Neural cell (in vitro differentiated cells): ENCODE measurements around the gene ADGRG3. TPM values are rescaled to one million over a fixed set of nuclear protein-coding genes. Genes with fewer than 3 reads are reported as not detected.

ENCODE experiments used
- H2AFZ ChIP-seq: fragments of 200-600, 300-800 bp; sonication (generic), shearing (Covaris generic); 2 replicates; pipeline ENCODE4 v1.6.0; 2014; ENCODE audit warnings: low read depth, mild to moderate bottlenecking, antibody characterized with exemption, low read length, moderate library complexity
- H3F3A ChIP-seq: fragments of 200-600 bp; shearing (Covaris generic); 2 replicates; pipeline ENCODE4 v1.6.1; 2016; ENCODE audit warnings: mild to moderate bottlenecking, moderate library complexity, mixed read lengths, antibody characterized with exemption, low read length; ENCODE audit not compliant: insufficient read depth, poor library complexity, severe bottlenecking
- H3K27ac ChIP-seq: fragments of 200-600, 300-800 bp; sonication (generic), shearing (Covaris generic); 2 replicates; pipeline ENCODE4 v1.5.1; 2014; ENCODE audit warnings: mild to moderate bottlenecking, low read length, moderate library complexity
- H3K27me3 ChIP-seq: fragments of 300-800, 200-600 bp; sonication (generic), shearing (Covaris generic); 2 replicates; pipeline ENCODE4 v1.6.0; 2014; ENCODE audit warnings: mild to moderate bottlenecking, low read depth, low read length, moderate library complexity; ENCODE audit not compliant: insufficient read depth
- H3K36me3 ChIP-seq: fragments of 300-800, 200-600 bp; sonication (generic), shearing (Covaris generic); 2 replicates; pipeline ENCODE4 v1.5.1; 2014; ENCODE audit warnings: mild to moderate bottlenecking, antibody characterized with exemption, low read length, moderate library complexity; ENCODE audit not compliant: insufficient read depth
- H3K4me2 ChIP-seq: fragments of 300-800, 200-600 bp; sonication (generic), shearing (Covaris generic); 2 replicates; pipeline ENCODE4 v1.6.0; 2014; ENCODE audit warnings: mild to moderate bottlenecking, low read length
- H3K4me3 ChIP-seq: fragments of 300-800, 200-600 bp; sonication (generic), shearing (Covaris generic); 2 replicates; pipeline ENCODE4 v1.5.1; 2014; ENCODE audit warnings: mild to moderate bottlenecking, low read length, moderate library complexity
- H3K79me2 ChIP-seq: fragments of 200-600 bp; shearing (Covaris generic); replicated peaks from 2 replicates; pipeline ENCODE4 v1.6.0; 2014; ENCODE audit warnings: mild to moderate bottlenecking, low read length, moderate library complexity; ENCODE audit not compliant: insufficient read depth
- H3K9ac ChIP-seq: fragments of 300-800, 200-600 bp; sonication (generic), shearing (Covaris generic); 2 replicates; pipeline ENCODE4 v1.6.1; 2016; ENCODE audit warnings: mild to moderate bottlenecking, low read length, mixed read lengths
- H3K9me2 ChIP-seq: fragments of 200-600 bp; shearing (Covaris generic); 2 replicates; pipeline ENCODE4 v1.6.1; 2016; ENCODE audit warnings: mild to moderate bottlenecking, low read length, mixed read lengths; ENCODE audit not compliant: insufficient read depth
- H3K9me3 ChIP-seq: fragments of 200-600, 300-800 bp; sonication (generic), shearing (Covaris generic); 2 replicates; pipeline ENCODE4 v1.6.1; 2016; ENCODE audit warnings: mild to moderate bottlenecking, mixed run types, low read length, moderate library complexity, mixed read lengths
- H4K20me1 ChIP-seq: fragments of 200-600 bp; shearing (Covaris generic); 2 replicates; pipeline ENCODE4 v1.6.1; 2016; ENCODE audit warnings: mild to moderate bottlenecking, mixed run types; ENCODE audit not compliant: insufficient read depth
- EP300 ChIP-seq: fragments of 450-650 bp; conservative IDR thresholded peaks from 2 replicates; pipeline ENCODE4 v1.6.1; 2014; ENCODE audit warnings: antibody characterized with exemption, mild to moderate bottlenecking, moderate library complexity; ENCODE audit not compliant: poor library complexity, severe bottlenecking
- EZH2 ChIP-seq: fragments of 200-600, 300-800 bp; shearing (Covaris generic), sonication (generic); IDR thresholded peaks from 2 replicates; pipeline ENCODE4 v1.6.1; 2014; ENCODE audit warnings: antibody characterized with exemption, low read length, borderline replicate concordance, mild to moderate bottlenecking; ENCODE audit not compliant: insufficient read depth, poor library complexity, severe bottlenecking
- MXI1 ChIP-seq: fragments of 450-650 bp; conservative IDR thresholded peaks from 2 replicates; pipeline ENCODE4 v1.6.1; 2014; ENCODE audit warnings: antibody characterized with exemption, mild to moderate bottlenecking; ENCODE audit not compliant: poor library complexity, severe bottlenecking
- POLR2AphosphoS5 ChIP-seq: IDR thresholded peaks from 2 replicates; pipeline ENCODE4 v1.6.1; 2012
- RAD21 ChIP-seq: fragments of 450-650 bp; conservative IDR thresholded peaks from 2 replicates; pipeline ENCODE4 v1.6.1; 2014; ENCODE audit warnings: antibody characterized with exemption, mild to moderate bottlenecking, moderate library complexity
- SMC3 ChIP-seq: fragments of 450-650 bp; conservative IDR thresholded peaks from 2 replicates; pipeline ENCODE4 v1.6.1; 2014; ENCODE audit warnings: antibody characterized with exemption, mild to moderate bottlenecking, moderate library complexity; ENCODE audit not compliant: poor library complexity
- TAF1 ChIP-seq: IDR thresholded peaks from 2 replicates; pipeline ENCODE4 v1.6.1; 2012; ENCODE audit warnings: low read depth
- polyA plus RNA-seq: library from polyadenylated mRNA; depleted of rRNA; stranded (reverse); fragments of >200 nt; gene quantifications from 2 replicates; pipeline ENCODE4 v1.2.3, GENCODE V29; 2014
- TF ChIP-seq, protein P1 (sequence below): fragments of 450-650 bp; IDR thresholded peaks from 2 replicates; pipeline ENCODE4 v1.5.1; 2014; ENCODE audit warnings: antibody characterized with exemption, mild to moderate bottlenecking, moderate library complexity; ENCODE audit not compliant: poor library complexity, severe bottlenecking
- TF ChIP-seq, protein P2 (sequence below): IDR thresholded peaks from 2 replicates; pipeline ENCODE4 v1.6.1; 2012; ENCODE audit warnings: borderline replicate concordance

The ADGRG3 gene
- polyA plus RNA-seq, 1 donor from 2014 or later, result 0.62 TPM

DNA sequence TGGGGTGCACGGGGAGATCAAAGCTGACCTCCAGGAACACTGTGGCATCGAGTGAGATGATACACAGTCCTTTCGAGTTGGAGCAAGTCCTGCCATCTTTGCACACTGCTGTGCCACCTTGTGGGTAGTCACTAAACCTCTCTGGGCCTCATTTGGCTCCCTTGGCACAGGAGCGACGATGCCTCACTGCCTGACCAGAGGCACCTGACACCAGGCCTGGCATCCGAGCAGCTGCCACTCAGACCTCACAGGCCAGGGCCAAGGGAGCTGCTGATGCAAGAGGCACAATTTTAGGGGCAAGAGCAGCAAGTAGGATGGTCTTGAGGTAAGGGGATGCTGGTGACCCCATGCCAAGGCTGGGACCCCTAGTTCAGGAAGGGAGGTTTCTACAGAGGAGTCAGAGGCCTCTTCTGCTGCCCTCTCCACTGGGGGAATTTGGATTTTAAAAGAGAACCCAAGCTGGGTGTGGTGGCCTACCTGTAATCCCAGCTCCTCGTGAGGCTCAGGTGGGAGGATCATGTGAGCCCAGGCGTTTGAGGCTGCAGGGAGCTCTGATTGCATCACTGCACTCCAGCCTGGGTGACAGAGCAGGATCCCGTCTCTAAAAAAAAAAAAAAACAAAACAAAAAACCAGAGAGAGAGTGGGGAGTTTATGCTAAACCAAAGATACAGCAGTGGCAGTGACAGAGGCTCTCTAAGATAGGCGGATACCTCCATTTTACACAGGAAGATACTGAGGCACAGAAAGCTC lies 46.4 kb upstream of the ADGRG3 start:
- Histone ChIP-seq H3K9me3 (no peaks in the 10 kb centered on the region), H3K9me2 (no peaks in the 10 kb centered on the region), H3K79me2 (no peaks in the 10 kb centered on the region), H3K27ac (no peak overlapping the region), H3K4me3 (no peak overlapping the region), H3K4me2 (no peak overlapping the region), H3K9ac (no peak overlapping the region), H3F3A (no peaks in the 10 kb centered on the region), H2AFZ (no peak overlapping the region), H3K36me3 (no peaks in the 10 kb centered on the region), H3K27me3 (no peaks in the 10 kb centered on the region), H4K20me1 (no peaks in the 10 kb centered on the region)
- TF ChIP-seq MXI1, result no peak
- no peak for TF ChIP-seq SMC3
- no peak for TF ChIP-seq EZH2
- TF ChIP-seq TAF1, result no peak
- TF ChIP-seq POLR2AphosphoS5, result no peak
- no peak for TF ChIP-seq RAD21
- no peak for TF ChIP-seq EP300
- TF ChIP-seq, protein P1, sequence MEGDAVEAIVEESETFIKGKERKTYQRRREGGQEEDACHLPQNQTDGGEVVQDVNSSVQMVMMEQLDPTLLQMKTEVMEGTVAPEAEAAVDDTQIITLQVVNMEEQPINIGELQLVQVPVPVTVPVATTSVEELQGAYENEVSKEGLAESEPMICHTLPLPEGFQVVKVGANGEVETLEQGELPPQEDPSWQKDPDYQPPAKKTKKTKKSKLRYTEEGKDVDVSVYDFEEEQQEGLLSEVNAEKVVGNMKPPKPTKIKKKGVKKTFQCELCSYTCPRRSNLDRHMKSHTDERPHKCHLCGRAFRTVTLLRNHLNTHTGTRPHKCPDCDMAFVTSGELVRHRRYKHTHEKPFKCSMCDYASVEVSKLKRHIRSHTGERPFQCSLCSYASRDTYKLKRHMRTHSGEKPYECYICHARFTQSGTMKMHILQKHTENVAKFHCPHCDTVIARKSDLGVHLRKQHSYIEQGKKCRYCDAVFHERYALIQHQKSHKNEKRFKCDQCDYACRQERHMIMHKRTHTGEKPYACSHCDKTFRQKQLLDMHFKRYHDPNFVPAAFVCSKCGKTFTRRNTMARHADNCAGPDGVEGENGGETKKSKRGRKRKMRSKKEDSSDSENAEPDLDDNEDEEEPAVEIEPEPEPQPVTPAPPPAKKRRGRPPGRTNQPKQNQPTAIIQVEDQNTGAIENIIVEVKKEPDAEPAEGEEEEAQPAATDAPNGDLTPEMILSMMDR, result no peak
- TF ChIP-seq, protein P2, sequence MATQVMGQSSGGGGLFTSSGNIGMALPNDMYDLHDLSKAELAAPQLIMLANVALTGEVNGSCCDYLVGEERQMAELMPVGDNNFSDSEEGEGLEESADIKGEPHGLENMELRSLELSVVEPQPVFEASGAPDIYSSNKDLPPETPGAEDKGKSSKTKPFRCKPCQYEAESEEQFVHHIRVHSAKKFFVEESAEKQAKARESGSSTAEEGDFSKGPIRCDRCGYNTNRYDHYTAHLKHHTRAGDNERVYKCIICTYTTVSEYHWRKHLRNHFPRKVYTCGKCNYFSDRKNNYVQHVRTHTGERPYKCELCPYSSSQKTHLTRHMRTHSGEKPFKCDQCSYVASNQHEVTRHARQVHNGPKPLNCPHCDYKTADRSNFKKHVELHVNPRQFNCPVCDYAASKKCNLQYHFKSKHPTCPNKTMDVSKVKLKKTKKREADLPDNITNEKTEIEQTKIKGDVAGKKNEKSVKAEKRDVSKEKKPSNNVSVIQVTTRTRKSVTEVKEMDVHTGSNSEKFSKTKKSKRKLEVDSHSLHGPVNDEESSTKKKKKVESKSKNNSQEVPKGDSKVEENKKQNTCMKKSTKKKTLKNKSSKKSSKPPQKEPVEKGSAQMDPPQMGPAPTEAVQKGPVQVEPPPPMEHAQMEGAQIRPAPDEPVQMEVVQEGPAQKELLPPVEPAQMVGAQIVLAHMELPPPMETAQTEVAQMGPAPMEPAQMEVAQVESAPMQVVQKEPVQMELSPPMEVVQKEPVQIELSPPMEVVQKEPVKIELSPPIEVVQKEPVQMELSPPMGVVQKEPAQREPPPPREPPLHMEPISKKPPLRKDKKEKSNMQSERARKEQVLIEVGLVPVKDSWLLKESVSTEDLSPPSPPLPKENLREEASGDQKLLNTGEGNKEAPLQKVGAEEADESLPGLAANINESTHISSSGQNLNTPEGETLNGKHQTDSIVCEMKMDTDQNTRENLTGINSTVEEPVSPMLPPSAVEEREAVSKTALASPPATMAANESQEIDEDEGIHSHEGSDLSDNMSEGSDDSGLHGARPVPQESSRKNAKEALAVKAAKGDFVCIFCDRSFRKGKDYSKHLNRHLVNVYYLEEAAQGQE, result no peak

DNA sequence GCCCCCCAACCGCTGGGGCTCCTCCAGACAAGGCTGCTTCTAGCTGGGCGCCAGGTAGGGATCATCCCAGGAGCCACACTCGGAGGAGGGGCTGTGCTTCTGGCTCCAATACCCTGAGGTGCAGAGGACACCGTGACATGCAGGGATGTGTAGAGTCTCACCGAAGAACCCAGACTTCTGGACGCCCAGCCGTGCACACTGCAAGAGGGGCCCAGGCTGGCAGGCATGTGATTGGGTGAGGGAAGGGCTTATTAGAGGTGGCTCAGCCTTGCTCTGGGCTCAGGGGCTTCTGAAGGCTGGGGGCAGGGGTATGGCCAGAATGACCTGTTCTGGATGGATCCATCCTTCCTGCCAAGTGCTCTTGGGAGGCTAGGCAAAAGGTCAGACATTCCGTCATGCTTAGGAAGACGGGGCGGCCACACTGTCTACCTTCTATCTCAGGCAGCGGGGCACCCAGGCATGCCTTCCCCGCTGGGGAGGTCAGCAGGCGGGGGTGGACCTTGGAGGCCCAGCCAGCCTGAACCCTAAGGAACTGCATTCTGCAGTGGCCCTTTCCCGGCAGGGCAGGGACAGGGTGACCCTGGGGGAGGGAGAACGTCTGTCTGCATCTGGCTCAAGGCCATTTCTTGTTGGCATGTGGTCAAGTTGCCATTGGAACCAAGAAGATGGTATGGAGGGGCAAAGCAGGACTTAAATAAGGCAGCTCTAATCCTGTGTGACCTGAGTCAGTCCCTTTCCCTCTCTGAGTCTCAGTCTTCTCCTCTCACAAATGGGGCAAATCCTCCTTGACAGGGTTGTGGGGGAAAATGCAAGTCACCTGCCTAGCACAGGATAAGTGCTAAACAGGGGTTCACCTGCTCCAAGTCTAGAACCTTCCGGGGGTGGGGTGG lies 45.5 kb upstream of the ADGRG3 start:
- Histone ChIP-seq H3K9me3 (no peaks in the 10 kb centered on the region), H3F3A (no peaks in the 10 kb centered on the region), H3K36me3 (no peaks in the 10 kb centered on the region), H4K20me1 (no peaks in the 10 kb centered on the region), H3K4me3 (no peak overlapping the region), H3K9ac (no peak overlapping the region), H2AFZ (no peak overlapping the region), H3K79me2 (no peaks in the 10 kb centered on the region), H3K27me3 (no peaks in the 10 kb centered on the region), H3K9me2 (no peaks in the 10 kb centered on the region), H3K27ac (no peak overlapping the region), H3K4me2 (no peak overlapping the region)
- TF ChIP-seq TAF1 (no peak), MXI1 (no peak), POLR2AphosphoS5 (no peak), RAD21 (no peak), EP300 (no peak), EZH2 (no peak), SMC3 (no peak)
- TF ChIP-seq, protein P2, result no peak
- TF ChIP-seq, protein P1, result no peak
